Tibial nerve (tissue), 4 donors: ENCODE data around the gene GUK1.

ENCODE experiments used
- CTCF ChIP-seq, 5 experiments: fragments of 200-600 bp in 3 of 5; fragments of 450-650 bp in 2 of 5; sonication (generic) in 3 of 5; IDR thresholded peaks; one replicate each; pipeline ENCODE4 v1.5.1; 2016 to 2019; ENCODE audit warnings: antibody characterized with exemption in 5 of 5, mild to moderate bottlenecking in 3 of 5, moderate library complexity in 2 of 5
- EP300 ChIP-seq, 2 donors: sonication (generic); formaldehyde crosslinking; IDR thresholded peaks; one replicate each; pipeline ENCODE4 v1.6.1; 2017; ENCODE audit warnings: antibody characterized with exemption in 2 of 2, mild to moderate bottlenecking in 1 of 2
- POLR2A ChIP-seq, 2 donors: fragments of 450-650 bp; IDR thresholded peaks; one replicate each; pipeline ENCODE4 v1.6.1; 2017; ENCODE audit warnings: antibody characterized with exemption in 2 of 2, mild to moderate bottlenecking in 2 of 2, moderate library complexity in 2 of 2

DNA sequence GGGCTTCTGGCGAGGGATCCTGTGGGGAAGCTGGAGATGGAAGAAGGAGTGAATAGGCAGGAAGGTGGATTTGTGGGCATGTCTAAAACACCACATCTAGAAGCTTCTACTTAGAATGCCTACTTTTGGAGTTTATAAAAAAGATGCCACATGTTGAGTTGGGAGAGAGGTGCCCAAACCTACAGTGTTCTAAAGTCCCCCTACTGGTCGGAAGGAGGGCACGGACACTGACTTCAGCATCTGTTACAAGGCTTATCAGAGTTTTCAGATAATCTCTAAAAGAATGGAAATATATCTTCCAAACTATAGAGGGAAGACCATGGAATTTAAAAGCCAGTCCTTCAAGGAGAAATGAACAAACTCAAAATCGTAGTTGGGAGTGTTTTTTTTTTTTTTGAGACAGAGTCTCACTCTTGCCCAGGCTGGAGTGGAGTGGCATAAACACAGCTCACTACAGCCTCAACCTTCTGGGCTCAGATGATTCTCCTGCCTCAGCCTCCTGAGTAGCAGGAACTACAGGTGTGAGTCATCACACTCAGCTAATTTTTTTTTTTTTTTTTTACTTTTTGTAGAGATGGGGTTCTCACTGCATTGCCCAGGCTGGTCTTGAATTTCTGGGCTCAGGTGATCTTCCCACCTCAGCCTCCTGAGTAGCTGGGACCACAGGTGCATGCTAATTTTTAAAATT lies 40.3 kb downstream of the GUK1 start:
- TF ChIP-seq CTCF (IDR thresholded peaks at IDR 0.05) (no peak), EP300 (IDR thresholded peaks at IDR 0.05) (no peak), POLR2A (IDR thresholded peaks at IDR 0.05) (no peak)
